ENCODE measurements around the gene MAST4. TPM values are rescaled to one million over a fixed set of nuclear protein-coding genes. Genes with fewer than 3 reads are reported as not detected.

The MAST4 gene
- total RNA-seq, 2 experiments from 2014 or later = 1.3 to 21.9 TPM

DNA sequence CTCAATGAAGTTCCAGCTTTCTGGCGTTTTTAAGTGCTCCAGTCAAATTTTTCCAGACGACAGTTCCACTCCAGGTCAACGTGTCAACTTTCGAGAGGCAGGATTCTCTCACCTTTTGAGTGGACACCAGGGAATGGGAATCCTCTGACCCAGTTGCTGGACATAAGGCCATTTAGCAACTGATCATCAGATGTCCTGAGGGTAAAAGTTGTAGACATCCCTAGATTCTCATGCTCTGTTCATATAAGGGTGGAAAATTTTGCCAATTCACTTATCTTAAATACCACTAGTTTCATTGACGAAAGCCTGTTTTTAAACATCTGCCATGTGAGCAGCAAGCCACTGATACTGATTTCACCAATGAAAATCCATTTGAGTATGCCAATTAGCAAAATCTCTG, 275.5 kb downstream of the MAST4 start:
- Histone ChIP-seq H3K9me3 (ENCODE audit: low read length) (no peaks in the 10 kb centered on the region), H3K4me1 (ENCODE audit: insufficient read depth, low read length, poor library complexity, severe bottlenecking) (no peaks in the 10 kb centered on the region), H3K4me2 (ENCODE audit: low read length) (no peak overlapping the region), H3K4me3 (ENCODE audit: low read depth, low read length, poor library complexity, severe bottlenecking) (no peak overlapping the region), H3K9me2 (ENCODE audit: insufficient read depth, low read length) (no peaks in the 10 kb centered on the region), H3K79me2 (ENCODE audit: insufficient read depth, low read depth, low read length) (no peaks in the 10 kb centered on the region), H4K20me1 (ENCODE audit: insufficient read depth, low read length) (no peaks in the 10 kb centered on the region), H3K36me3 (ENCODE audit: insufficient read depth, low read length) (no peaks in the 10 kb centered on the region), H3K27ac (ENCODE audit: low read depth, low read length, poor library complexity, severe bottlenecking) (no peak overlapping the region), H2AFZ (ENCODE audit: low read length) (no peak overlapping the region)
- DNase-seq (ENCODE audit: low spot score) = no peak
- POLR2A ChIA-PET = no interaction called here
- intact Hi-C loops (cut with micrococcal nuclease; ENCODE audit: unreplicated experiment) = no loop called here
- no peak for TF ChIP-seq EZH2phosphoT487 (IDR thresholded peaks at IDR 0.05; ENCODE audit: borderline replicate concordance, low read depth, low read length)
- TF ChIP-seq, protein P1, sequence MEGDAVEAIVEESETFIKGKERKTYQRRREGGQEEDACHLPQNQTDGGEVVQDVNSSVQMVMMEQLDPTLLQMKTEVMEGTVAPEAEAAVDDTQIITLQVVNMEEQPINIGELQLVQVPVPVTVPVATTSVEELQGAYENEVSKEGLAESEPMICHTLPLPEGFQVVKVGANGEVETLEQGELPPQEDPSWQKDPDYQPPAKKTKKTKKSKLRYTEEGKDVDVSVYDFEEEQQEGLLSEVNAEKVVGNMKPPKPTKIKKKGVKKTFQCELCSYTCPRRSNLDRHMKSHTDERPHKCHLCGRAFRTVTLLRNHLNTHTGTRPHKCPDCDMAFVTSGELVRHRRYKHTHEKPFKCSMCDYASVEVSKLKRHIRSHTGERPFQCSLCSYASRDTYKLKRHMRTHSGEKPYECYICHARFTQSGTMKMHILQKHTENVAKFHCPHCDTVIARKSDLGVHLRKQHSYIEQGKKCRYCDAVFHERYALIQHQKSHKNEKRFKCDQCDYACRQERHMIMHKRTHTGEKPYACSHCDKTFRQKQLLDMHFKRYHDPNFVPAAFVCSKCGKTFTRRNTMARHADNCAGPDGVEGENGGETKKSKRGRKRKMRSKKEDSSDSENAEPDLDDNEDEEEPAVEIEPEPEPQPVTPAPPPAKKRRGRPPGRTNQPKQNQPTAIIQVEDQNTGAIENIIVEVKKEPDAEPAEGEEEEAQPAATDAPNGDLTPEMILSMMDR (conservative IDR thresholded peaks at IDR 0.05; ENCODE audit: low read length) = no peak
- CTCF ChIA-PET (ENCODE audit: unreplicated experiment) = no interaction called here
- no TSS peak for BruUV-seq (replicated peaks)

DNA sequence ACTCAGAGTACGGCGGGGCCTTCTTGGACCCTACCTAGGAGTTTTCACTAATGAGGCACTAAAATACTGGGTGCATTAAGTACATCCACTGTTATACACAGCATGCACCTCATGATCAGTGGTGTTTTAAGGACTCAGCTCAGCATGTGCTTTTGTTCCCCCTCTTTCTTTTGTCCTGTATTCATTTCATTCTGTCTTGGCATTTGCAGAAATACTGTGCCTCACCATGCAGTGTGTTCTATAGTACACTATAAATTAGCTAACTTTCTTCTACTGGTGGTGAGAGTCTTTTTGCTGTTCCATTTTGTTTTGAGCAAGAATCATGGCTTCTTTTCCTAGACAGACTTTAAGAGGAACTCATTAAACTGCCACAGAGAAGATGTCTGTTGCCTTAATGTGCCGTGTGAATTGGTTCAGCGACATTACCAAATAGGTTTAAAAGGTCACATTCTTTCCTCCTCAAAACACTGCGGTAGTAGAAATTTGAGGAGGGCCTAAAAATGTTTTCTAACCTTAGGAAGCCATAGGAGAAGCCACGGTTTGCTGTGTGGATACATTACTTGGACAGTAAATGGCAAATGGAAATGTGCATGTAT, 276.6 kb downstream of the MAST4 start:
- no peak overlapping the region for H2AFZ ChIP-seq (ENCODE audit: low read length)
- H4K20me1 ChIP-seq (ENCODE audit: insufficient read depth, low read length) = no peaks in the 10 kb centered on the region
- no TSS peak for BruUV-seq (replicated peaks)
- ChIA-PET CTCF (ENCODE audit: unreplicated experiment) (no interaction called here), POLR2A (interaction anchor here (0.7 kb wide), 1 partner anchor 33 kb away, joined by 3 read pairs; no protein-coding TSS in a partner anchor)
- no peaks in the 10 kb centered on the region for H3K36me3 ChIP-seq (ENCODE audit: insufficient read depth, low read length)
- no peaks in the 10 kb centered on the region for H3K4me1 ChIP-seq (ENCODE audit: insufficient read depth, low read length, poor library complexity, severe bottlenecking)
- H3K27ac ChIP-seq (ENCODE audit: low read depth, low read length, poor library complexity, severe bottlenecking) = no peak overlapping the region
- no peaks in the 10 kb centered on the region for H3K79me2 ChIP-seq (ENCODE audit: insufficient read depth, low read depth, low read length)
- no peaks in the 10 kb centered on the region for H3K9me2 ChIP-seq (ENCODE audit: insufficient read depth, low read length)
- no peak overlapping the region for H3K4me2 ChIP-seq (ENCODE audit: low read length)
- intact Hi-C loops (cut with micrococcal nuclease; ENCODE audit: unreplicated experiment) = no loop called here
- TF ChIP-seq EZH2phosphoT487 (IDR thresholded peaks at IDR 0.05; ENCODE audit: borderline replicate concordance, low read depth, low read length) = no peak
- TF ChIP-seq, protein P1 (conservative IDR thresholded peaks at IDR 0.05; ENCODE audit: low read length) = no peak
- DNase-seq (ENCODE audit: low spot score) = no peak
- no peak overlapping the region for H3K4me3 ChIP-seq (ENCODE audit: low read depth, low read length, poor library complexity, severe bottlenecking)
- no peaks in the 10 kb centered on the region for H3K9me3 ChIP-seq (ENCODE audit: low read length)

DNA sequence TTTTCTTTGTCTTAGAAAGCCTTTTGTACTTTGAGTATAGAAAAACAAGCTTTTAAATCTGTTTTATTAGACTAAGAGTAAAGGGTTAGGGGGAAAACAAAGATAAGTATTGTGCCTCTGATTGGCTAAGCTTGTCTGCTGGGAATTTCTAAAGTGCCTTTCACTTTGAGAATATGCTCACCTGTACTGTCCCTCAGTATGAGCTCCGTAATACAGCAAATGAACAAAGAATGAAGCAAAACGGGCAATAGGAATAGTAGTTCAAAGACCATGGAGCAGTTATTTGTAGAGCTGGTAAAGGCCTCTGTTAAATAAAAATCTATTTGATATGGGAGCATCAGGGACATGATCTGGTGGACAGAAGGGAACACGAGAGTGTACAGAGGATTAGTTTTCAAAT, 277.8 kb downstream of the MAST4 start:
- Histone ChIP-seq H3K27ac (ENCODE audit: low read depth, low read length, poor library complexity, severe bottlenecking) (no peak overlapping the region), H3K79me2 (ENCODE audit: insufficient read depth, low read depth, low read length) (no peaks in the 10 kb centered on the region), H3K9me2 (ENCODE audit: insufficient read depth, low read length) (no peaks in the 10 kb centered on the region), H3K4me1 (ENCODE audit: insufficient read depth, low read length, poor library complexity, severe bottlenecking) (no peaks in the 10 kb centered on the region), H4K20me1 (ENCODE audit: insufficient read depth, low read length) (no peaks in the 10 kb centered on the region), H3K4me3 (ENCODE audit: low read depth, low read length, poor library complexity, severe bottlenecking) (no peak overlapping the region), H3K4me2 (ENCODE audit: low read length) (no peak overlapping the region), H3K9me3 (ENCODE audit: low read length) (no peaks in the 10 kb centered on the region), H2AFZ (ENCODE audit: low read length) (no peak overlapping the region), H3K36me3 (ENCODE audit: insufficient read depth, low read length) (no peaks in the 10 kb centered on the region)
- POLR2A ChIA-PET = interaction anchor here (0.6 to 1.3 kb wide), 5 partner anchors 9 to 475 kb away, joined by 3 to 5 read pairs (median 3); no protein-coding TSS in a partner anchor
- CTCF ChIA-PET (ENCODE audit: unreplicated experiment) = no interaction called here
- intact Hi-C loops (cut with micrococcal nuclease; ENCODE audit: unreplicated experiment) = no loop called here
- TF ChIP-seq EZH2phosphoT487 (IDR thresholded peaks at IDR 0.05; ENCODE audit: borderline replicate concordance, low read depth, low read length) = no peak
- TF ChIP-seq, protein P1 (conservative IDR thresholded peaks at IDR 0.05; ENCODE audit: low read length) = no peak
- no peak for DNase-seq (ENCODE audit: low spot score)
- no TSS peak for BruUV-seq (replicated peaks)
